GM23338 (cell line): ENCODE results near the gene ZNF346.

Experiments used
- CREB1 ChIP-seq: fragments of 250-450 bp; sonication (Bioruptor Pico); IDR thresholded peaks from 2 replicates; pipeline ENCODE4 v1.5.0; 2020; ENCODE audit warnings: low read depth, mild to moderate bottlenecking, moderate library complexity
- ETS1 ChIP-seq: IDR thresholded peaks from 2 replicates; pipeline ENCODE4 v1.6.1; 2016; ENCODE audit warnings: antibody characterized with exemption
- EZH2 ChIP-seq: fragments of 200-600 bp; sonication (generic); IDR thresholded peaks from one replicate; pipeline ENCODE4 v1.8.0; 2017; ENCODE audit warnings: antibody characterized with exemption, mild to moderate bottlenecking, low read depth; ENCODE audit not compliant: unreplicated experiment
- EZH2phosphoT487 ChIP-seq: fragments of 200-600 bp; sonication (generic); IDR thresholded peaks from one replicate; pipeline ENCODE4 v1.8.1; 2018; ENCODE audit warnings: antibody characterized with exemption; ENCODE audit not compliant: unreplicated experiment
- POLR2AphosphoS5 ChIP-seq: IDR thresholded peaks from 2 replicates; pipeline ENCODE4 v1.6.1; 2016; ENCODE audit warnings: antibody characterized with exemption, low read depth
- ZNF331 ChIP-seq: fragments of 250-450 bp; sonication (Bioruptor Pico); IDR thresholded peaks from 2 replicates; pipeline ENCODE4 v1.5.0; 2020; ENCODE audit warnings: low read depth, mild to moderate bottlenecking, moderate library complexity
- TF ChIP-seq, protein P1 (sequence below): IDR thresholded peaks from one replicate; pipeline ENCODE4 v1.6.1; 2018; ENCODE audit warnings: antibody characterized with exemption; ENCODE audit not compliant: unreplicated experiment
- TF ChIP-seq, protein P2 (sequence below), 2 experiments: fragments of 200-600 bp in 1 of 2; sonication (generic) in 1 of 2; conservative IDR thresholded peaks; 2 replicates each; pipeline versions ENCODE4 v1.5.1 to v1.6.1; 2016 to 2017; ENCODE audit warnings: antibody characterized with exemption in 2 of 2, low read depth in 2 of 2, mild to moderate bottlenecking in 2 of 2, moderate library complexity in 1 of 2

DNA sequence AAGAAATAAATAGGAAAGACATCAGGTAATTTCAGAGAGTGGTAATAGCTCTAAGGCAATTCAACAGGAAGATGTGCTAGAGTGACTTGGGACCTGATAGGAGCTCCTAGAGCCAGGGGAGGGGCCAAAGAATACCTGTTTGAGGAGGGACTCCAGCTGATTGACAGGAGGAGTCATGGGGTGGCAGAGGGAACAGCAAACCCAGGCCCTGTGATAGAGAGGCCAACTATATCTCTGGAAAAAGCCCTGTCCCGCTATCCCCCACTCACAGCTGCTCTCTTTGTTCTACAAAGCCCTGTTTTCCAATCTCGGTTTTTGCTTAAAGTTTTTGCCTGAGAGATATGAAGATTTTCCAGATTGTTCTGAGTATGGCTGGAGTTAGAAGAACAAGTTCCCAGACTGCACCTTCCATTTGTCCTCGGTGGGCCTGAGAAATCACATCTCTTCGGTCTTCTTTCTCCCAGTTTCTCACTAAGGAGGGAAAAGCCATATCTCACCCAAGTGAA, 102.0 kb downstream of the ZNF346 start:
- TF ChIP-seq ETS1 (no peak), EZH2phosphoT487 (no peak), EZH2 (no peak), POLR2AphosphoS5 (no peak), ZNF331 (CRISPR knock-in tag) (no peak), CREB1 (CRISPR knock-in tag) (no peak)
- TF ChIP-seq, protein P1, sequence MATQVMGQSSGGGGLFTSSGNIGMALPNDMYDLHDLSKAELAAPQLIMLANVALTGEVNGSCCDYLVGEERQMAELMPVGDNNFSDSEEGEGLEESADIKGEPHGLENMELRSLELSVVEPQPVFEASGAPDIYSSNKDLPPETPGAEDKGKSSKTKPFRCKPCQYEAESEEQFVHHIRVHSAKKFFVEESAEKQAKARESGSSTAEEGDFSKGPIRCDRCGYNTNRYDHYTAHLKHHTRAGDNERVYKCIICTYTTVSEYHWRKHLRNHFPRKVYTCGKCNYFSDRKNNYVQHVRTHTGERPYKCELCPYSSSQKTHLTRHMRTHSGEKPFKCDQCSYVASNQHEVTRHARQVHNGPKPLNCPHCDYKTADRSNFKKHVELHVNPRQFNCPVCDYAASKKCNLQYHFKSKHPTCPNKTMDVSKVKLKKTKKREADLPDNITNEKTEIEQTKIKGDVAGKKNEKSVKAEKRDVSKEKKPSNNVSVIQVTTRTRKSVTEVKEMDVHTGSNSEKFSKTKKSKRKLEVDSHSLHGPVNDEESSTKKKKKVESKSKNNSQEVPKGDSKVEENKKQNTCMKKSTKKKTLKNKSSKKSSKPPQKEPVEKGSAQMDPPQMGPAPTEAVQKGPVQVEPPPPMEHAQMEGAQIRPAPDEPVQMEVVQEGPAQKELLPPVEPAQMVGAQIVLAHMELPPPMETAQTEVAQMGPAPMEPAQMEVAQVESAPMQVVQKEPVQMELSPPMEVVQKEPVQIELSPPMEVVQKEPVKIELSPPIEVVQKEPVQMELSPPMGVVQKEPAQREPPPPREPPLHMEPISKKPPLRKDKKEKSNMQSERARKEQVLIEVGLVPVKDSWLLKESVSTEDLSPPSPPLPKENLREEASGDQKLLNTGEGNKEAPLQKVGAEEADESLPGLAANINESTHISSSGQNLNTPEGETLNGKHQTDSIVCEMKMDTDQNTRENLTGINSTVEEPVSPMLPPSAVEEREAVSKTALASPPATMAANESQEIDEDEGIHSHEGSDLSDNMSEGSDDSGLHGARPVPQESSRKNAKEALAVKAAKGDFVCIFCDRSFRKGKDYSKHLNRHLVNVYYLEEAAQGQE, result no peak
- TF ChIP-seq, protein P2, sequence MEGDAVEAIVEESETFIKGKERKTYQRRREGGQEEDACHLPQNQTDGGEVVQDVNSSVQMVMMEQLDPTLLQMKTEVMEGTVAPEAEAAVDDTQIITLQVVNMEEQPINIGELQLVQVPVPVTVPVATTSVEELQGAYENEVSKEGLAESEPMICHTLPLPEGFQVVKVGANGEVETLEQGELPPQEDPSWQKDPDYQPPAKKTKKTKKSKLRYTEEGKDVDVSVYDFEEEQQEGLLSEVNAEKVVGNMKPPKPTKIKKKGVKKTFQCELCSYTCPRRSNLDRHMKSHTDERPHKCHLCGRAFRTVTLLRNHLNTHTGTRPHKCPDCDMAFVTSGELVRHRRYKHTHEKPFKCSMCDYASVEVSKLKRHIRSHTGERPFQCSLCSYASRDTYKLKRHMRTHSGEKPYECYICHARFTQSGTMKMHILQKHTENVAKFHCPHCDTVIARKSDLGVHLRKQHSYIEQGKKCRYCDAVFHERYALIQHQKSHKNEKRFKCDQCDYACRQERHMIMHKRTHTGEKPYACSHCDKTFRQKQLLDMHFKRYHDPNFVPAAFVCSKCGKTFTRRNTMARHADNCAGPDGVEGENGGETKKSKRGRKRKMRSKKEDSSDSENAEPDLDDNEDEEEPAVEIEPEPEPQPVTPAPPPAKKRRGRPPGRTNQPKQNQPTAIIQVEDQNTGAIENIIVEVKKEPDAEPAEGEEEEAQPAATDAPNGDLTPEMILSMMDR (conservative IDR thresholded peaks at IDR 0.05; ENCODE audit: low read depth in 2 of 2), result no peak
